Sigmoid colon (tissue), 4 donors: ENCODE data around the gene KIRREL3.

ENCODE experiments used
- CTCF ChIP-seq, 4 experiments: fragments of 450-650 bp in 3 of 4; fragments of 200-600 bp in 1 of 4; IDR thresholded peaks; one replicate each; pipeline ENCODE4 v1.5.1; 2016 to 2019; ENCODE audit warnings: antibody characterized with exemption in 4 of 4, mild to moderate bottlenecking in 3 of 4, moderate library complexity in 2 of 4
- EP300 ChIP-seq, 4 donors: sonication (generic); formaldehyde crosslinking; IDR thresholded peaks; one replicate each; pipeline ENCODE4 v1.6.1; 2017; ENCODE audit warnings: antibody characterized with exemption in 4 of 4
- POLR2A ChIP-seq, 2 donors: fragments of 450-650 bp; IDR thresholded peaks; one replicate each; pipeline ENCODE4 v1.6.1; 2016; ENCODE audit warnings: antibody characterized with exemption in 2 of 2, mild to moderate bottlenecking in 2 of 2, moderate library complexity in 2 of 2

- TF ChIP-seq CTCF (IDR thresholded peaks at IDR 0.05) (no peak), EP300 (IDR thresholded peaks at IDR 0.05) (no peak), POLR2A (IDR thresholded peaks at IDR 0.05) (no peak)
Measured at GRCh38 chr11:126512741-126513715, 487.5 kb downstream of the KIRREL3 start.
